ENCODE measurements around the gene LRRC25. TPM values are rescaled to one million over a fixed set of nuclear protein-coding genes. Genes with fewer than 3 reads are reported as not detected.

The LRRC25 gene
- total and polyA plus RNA-seq, 2 donors (not counting 1 experiment from before 2014, with no cell fraction given): 0.10 to 1.2 TPM

GRCh38 chr19:18344582-18344950 is 52.9 kb downstream of the LRRC25 start:
- Histone ChIP-seq H3K27ac (ENCODE audit: insufficient read depth, low read length) (peak overlapping the region; percentile 8), H3K4me2 (ENCODE audit: extremely low read depth, insufficient read depth, low read length) (peak overlapping the region; percentile 80)

GRCh38 chr19:18342090-18342632 is 55.3 kb downstream of the LRRC25 start:
- Histone ChIP-seq H3K4me2 (ENCODE audit: extremely low read depth, insufficient read depth, low read length) (no peak overlapping the region), H3K79me2 (ENCODE audit: control insufficient read depth, insufficient read depth, low read length) (no peaks in the 10 kb centered on the region), H3K27me3 (ENCODE audit: control insufficient read depth, insufficient read depth, low read length) (no peaks in the 10 kb centered on the region), H3K9me3 (ENCODE audit: control insufficient read depth, insufficient read depth, low read depth, low read length) (no peaks in the 10 kb centered on the region), H3K27ac (ENCODE audit: insufficient read depth, low read length) (no peak overlapping the region), H2AFZ (ENCODE audit: low read length) (no peak overlapping the region), H4K20me1 (ENCODE audit: control insufficient read depth, extremely low read depth, insufficient read depth, low read length) (no peaks in the 10 kb centered on the region), H3K9ac (ENCODE audit: insufficient read depth, low read length) (no peak overlapping the region), H3K4me1 (ENCODE audit: control insufficient read depth, extremely low read depth, insufficient read depth, low read length) (peaks cover 6% of the 10 kb centered on the region), H3K36me3 (ENCODE audit: control insufficient read depth, insufficient read depth, low read length) (peaks cover 2% of the 10 kb centered on the region), H3K4me3 (replicated peaks in 1 of 4; ENCODE audit: control extremely low read depth in 1 of 4, insufficient read depth in 1 of 4, low read depth in 3 of 4, low read length in 4 of 4) (peak overlapping the region in 1 of 4 experiments; percentile 1)
- DNase-seq (ENCODE audit: low read depth in 2 of 2): no peak
- no peak for TF ChIP-seq CTCF (conservative IDR thresholded peaks at IDR 0.05 in 1 of 2, IDR thresholded peaks at IDR 0.05 in 1 of 2; ENCODE audit: low read depth in 1 of 2, low read length in 2 of 2)
- TF ChIP-seq EZH2 (IDR thresholded peaks at IDR 0.05; ENCODE audit: low read length, missing control alignments): no peak

More at GRCh38 chr19:18344582-18344950, 52.9 kb downstream of the LRRC25 start:
- H3K79me2 ChIP-seq (ENCODE audit: control insufficient read depth, insufficient read depth, low read length): no peaks in the 10 kb centered on the region
- H3K4me1 ChIP-seq (ENCODE audit: control insufficient read depth, extremely low read depth, insufficient read depth, low read length): peaks cover 6% of the 10 kb centered on the region
- no peak overlapping the region for H2AFZ ChIP-seq (ENCODE audit: low read length)
- DNase-seq (ENCODE audit: low read depth in 2 of 2): no peak
- H3K9me3 ChIP-seq (ENCODE audit: control insufficient read depth, insufficient read depth, low read depth, low read length): no peaks in the 10 kb centered on the region
- no peak for TF ChIP-seq CTCF (conservative IDR thresholded peaks at IDR 0.05 in 1 of 2, IDR thresholded peaks at IDR 0.05 in 1 of 2; ENCODE audit: low read depth in 1 of 2, low read length in 2 of 2)
- no peak for TF ChIP-seq EZH2 (IDR thresholded peaks at IDR 0.05; ENCODE audit: low read length, missing control alignments)
- no peak overlapping the region for H3K9ac ChIP-seq (ENCODE audit: insufficient read depth, low read length)
- peak overlapping the region in 1 of 4 experiments; percentile 32 for H3K4me3 ChIP-seq (replicated peaks in 1 of 4; ENCODE audit: control extremely low read depth in 1 of 4, insufficient read depth in 1 of 4, low read depth in 3 of 4, low read length in 4 of 4)
- no peaks in the 10 kb centered on the region for H3K27me3 ChIP-seq (ENCODE audit: control insufficient read depth, insufficient read depth, low read length)
- no peaks in the 10 kb centered on the region for H4K20me1 ChIP-seq (ENCODE audit: control insufficient read depth, extremely low read depth, insufficient read depth, low read length)
- H3K36me3 ChIP-seq (ENCODE audit: control insufficient read depth, insufficient read depth, low read length): peaks cover 2% of the 10 kb centered on the region

Other genes with a start within 250 kb of the LRRC25 start
- 10.1 and 11.3 TPM in 2 replicates for gene PIK3R2, start 244.5 kb downstream of the LRRC25 start, total RNA-seq
- gene PIK3R2, start 244.5 kb downstream of the LRRC25 start, polyA plus RNA-seq: 18.4 and 29.5 TPM in 2 replicates
- gene IFI30, start 223.8 kb downstream of the LRRC25 start, total RNA-seq: 3.1 and 8.8 TPM in 2 replicates
- 15.8 and 50.9 TPM in 2 replicates for gene IFI30, start 223.8 kb downstream of the LRRC25 start, polyA plus RNA-seq
- gene MPV17L2, start 204.4 kb downstream of the LRRC25 start, total RNA-seq: 4.1 and 4.6 TPM in 2 replicates
- gene MPV17L2, start 204.4 kb downstream of the LRRC25 start, polyA plus RNA-seq: 9.4 and 16.7 TPM in 2 replicates
- gene RAB3A, start 193.6 kb downstream of the LRRC25 start, total RNA-seq: 0.77 and 2.0 TPM in 2 replicates
- 3.6 and 10.1 TPM in 2 replicates for gene RAB3A, start 193.6 kb downstream of the LRRC25 start, polyA plus RNA-seq
- gene PDE4C, start 171.2 kb downstream of the LRRC25 start, total RNA-seq: 1.3 and 2.0 TPM in 2 replicates
- 0.09 and 0.35 TPM in 2 replicates for gene PDE4C, start 171.2 kb downstream of the LRRC25 start, polyA plus RNA-seq
- 0.51 and 0.83 TPM in 2 replicates for gene IQCN, start 123.2 kb downstream of the LRRC25 start, total RNA-seq
- 0.27 and 0.79 TPM in 2 replicates for gene IQCN, start 123.2 kb downstream of the LRRC25 start, polyA plus RNA-seq
- 149 and 166 TPM in 2 replicates for gene JUND, start 116.0 kb downstream of the LRRC25 start, total RNA-seq
- gene JUND, start 116.0 kb downstream of the LRRC25 start, polyA plus RNA-seq: 47.6 and 65.8 TPM in 2 replicates
- 70.9 and 124 TPM in 2 replicates for gene LSM4, start 74.5 kb downstream of the LRRC25 start, total RNA-seq
- gene LSM4, start 74.5 kb downstream of the LRRC25 start, polyA plus RNA-seq: 50.9 and 97.2 TPM in 2 replicates
- 63.9 and 78.8 TPM in 2 replicates for gene PGPEP1, start 57.0 kb downstream of the LRRC25 start, total RNA-seq
- 17.0 and 25.4 TPM in 2 replicates for gene PGPEP1, start 57.0 kb downstream of the LRRC25 start, polyA plus RNA-seq
- 140 and 210 TPM in 2 replicates for gene GDF15, start 11.5 kb downstream of the LRRC25 start, total RNA-seq
- gene GDF15, start 11.5 kb downstream of the LRRC25 start, polyA plus RNA-seq: 8.6 and 24.3 TPM in 2 replicates
- gene SSBP4, start 21.8 kb upstream of the LRRC25 start, total RNA-seq: 58.6 and 76.5 TPM in 2 replicates
- gene SSBP4, start 21.8 kb upstream of the LRRC25 start, polyA plus RNA-seq: 12.8 and 16.5 TPM in 2 replicates
- 25.6 and 37.8 TPM in 2 replicates for gene ISYNA1, start 40.5 kb upstream of the LRRC25 start, total RNA-seq
- 8.3 and 10.3 TPM in 2 replicates for gene ISYNA1, start 40.5 kb upstream of the LRRC25 start, polyA plus RNA-seq
- 17.7 and 18.7 TPM in 2 replicates for gene ELL, start 124.4 kb upstream of the LRRC25 start, total RNA-seq
- 4.4 and 6.6 TPM in 2 replicates for gene ELL, start 124.4 kb upstream of the LRRC25 start, polyA plus RNA-seq
- 230 and 289 TPM in 2 replicates for gene FKBP8, start 146.0 kb upstream of the LRRC25 start, total RNA-seq
- 128 and 135 TPM in 2 replicates for gene FKBP8, start 146.0 kb upstream of the LRRC25 start, polyA plus RNA-seq
- gene KXD1, start 160.2 kb upstream of the LRRC25 start, total RNA-seq: 63.3 and 65.0 TPM in 2 replicates
- gene KXD1, start 160.2 kb upstream of the LRRC25 start, polyA plus RNA-seq: 108 and 167 TPM in 2 replicates
- 917 and 1,142 TPM in 2 replicates for gene UBA52, start 174.2 kb upstream of the LRRC25 start, total RNA-seq
- gene UBA52, start 174.2 kb upstream of the LRRC25 start, polyA plus RNA-seq: 1,018 and 1,460 TPM in 2 replicates
- gene REX1BD, start 191.2 kb upstream of the LRRC25 start, total RNA-seq: 37.0 and 37.5 TPM in 2 replicates
- 16.2 and 21.2 TPM in 2 replicates for gene REX1BD, start 191.2 kb upstream of the LRRC25 start, polyA plus RNA-seq
- gene CRLF1, start 209.2 kb upstream of the LRRC25 start, total RNA-seq: 2.3 and 2.5 TPM in 2 replicates
- 2.2 and 2.8 TPM in 2 replicates for gene CRLF1, start 209.2 kb upstream of the LRRC25 start, polyA plus RNA-seq
- 0.33 and 0.51 TPM in 2 replicates for gene TMEM59L, start 215.2 kb upstream of the LRRC25 start, total RNA-seq
- 0.14 and 0.23 TPM in 2 replicates for gene TMEM59L, start 215.2 kb upstream of the LRRC25 start, polyA plus RNA-seq
- gene KLHL26, start 239.4 kb upstream of the LRRC25 start, total RNA-seq: 2.8 and 3.5 TPM in 2 replicates
- 1.4 and 1.9 TPM in 2 replicates for gene KLHL26, start 239.4 kb upstream of the LRRC25 start, polyA plus RNA-seq